Right atrium auricular region (tissue), 2 donors: ENCODE results near the gene AGBL5. TPM values are rescaled to one million over a fixed set of nuclear protein-coding genes. Genes with fewer than 3 reads are reported as not detected.
A peak's percentile ranks its signal among the peaks of the same experiment; 100 is the strongest.

Experiments
- DNase-seq: peaks from one replicate; pipeline ENCODE4 v3.0.0-alpha.2; 2019; ENCODE audit warnings: low spot score
- H3K27ac ChIP-seq, 2 donors: fragments of 200-600 bp; sonication (generic); 1 replicate in 1 of 2; 2 replicates in 1 of 2; pipeline ENCODE4 v1.5.1; 2016 to 2019
- H3K27me3 ChIP-seq, 2 donors: fragments of 200-600 bp; sonication (generic); one replicate each; pipeline versions ENCODE4 v1.5.1 to v1.6.0; 2017 to 2019
- H3K36me3 ChIP-seq: fragments of 200-600 bp; sonication (generic); one replicate; pipeline ENCODE4 v1.5.1; 2016
- H3K4me1 ChIP-seq, 2 donors: fragments of 200-600 bp; sonication (generic); one replicate each; pipeline versions ENCODE4 v1.5.1 to v1.6.0; 2017 to 2019
- H3K4me3 ChIP-seq, 2 donors: fragments of 200-600 bp; sonication (generic); 1 replicate in 1 of 2; 2 replicates in 1 of 2; pipeline ENCODE4 v1.5.1; 2017 to 2019; ENCODE audit warnings: mild to moderate bottlenecking in 1 of 2, moderate library complexity in 1 of 2
- H3K9me3 ChIP-seq, 2 donors: fragments of 200-600 bp; sonication (generic); one replicate each; pipeline ENCODE4 v1.5.1; 2019
- CTCF ChIP-seq, 2 donors: fragments of 200-600 bp; sonication (generic); IDR thresholded peaks; one replicate each; pipeline ENCODE4 v1.5.1; 2019; ENCODE audit warnings: antibody characterized with exemption in 2 of 2
- total RNA-seq, 2 donors: library from RNA; depleted of rRNA; stranded (reverse); fragments of >200 nt; gene quantifications; one replicate each; pipeline ENCODE4 v1.1.0, GENCODE V29; 2016

AGBL5 gene
- total RNA-seq, 2 donors from 2014 or later = 8.1 to 9.3 TPM

DNA sequence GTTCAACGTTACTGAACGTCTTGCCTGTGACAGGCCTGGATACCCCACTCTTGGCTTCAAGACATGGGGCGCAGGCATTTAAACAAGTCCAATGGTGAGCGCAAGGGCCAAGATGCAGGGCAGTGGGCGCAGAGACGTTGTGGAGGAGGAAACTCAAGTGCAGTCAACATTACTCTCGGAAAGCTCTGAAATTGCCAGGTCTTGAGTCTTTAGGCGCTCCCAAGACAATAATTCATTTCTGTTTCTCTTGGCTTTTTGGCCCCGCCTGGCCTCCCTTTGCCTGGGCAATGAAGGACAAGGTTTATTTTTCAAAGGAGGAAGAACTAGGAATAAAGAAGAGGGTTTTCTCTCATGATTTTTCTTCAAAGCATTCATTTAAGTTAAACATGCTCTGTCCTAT lies 32.0 kb upstream of the AGBL5 start:
- no peak for TF ChIP-seq CTCF (IDR thresholded peaks at IDR 0.05)
- H3K9me3 ChIP-seq = no peaks in the 10 kb centered on the region
- peaks cover 18% of the 10 kb centered on the region for H3K36me3 ChIP-seq
- no peak for DNase-seq
- no peak overlapping the region for H3K4me3 ChIP-seq
- H3K4me1 ChIP-seq = peaks cover 0 to 50% of the 10 kb centered on the region in 2 donors
- H3K27me3 ChIP-seq = no peaks in the 10 kb centered on the region
- H3K27ac ChIP-seq = peak overlapping the region in 1 of 2 donors; percentile 22

DNA sequence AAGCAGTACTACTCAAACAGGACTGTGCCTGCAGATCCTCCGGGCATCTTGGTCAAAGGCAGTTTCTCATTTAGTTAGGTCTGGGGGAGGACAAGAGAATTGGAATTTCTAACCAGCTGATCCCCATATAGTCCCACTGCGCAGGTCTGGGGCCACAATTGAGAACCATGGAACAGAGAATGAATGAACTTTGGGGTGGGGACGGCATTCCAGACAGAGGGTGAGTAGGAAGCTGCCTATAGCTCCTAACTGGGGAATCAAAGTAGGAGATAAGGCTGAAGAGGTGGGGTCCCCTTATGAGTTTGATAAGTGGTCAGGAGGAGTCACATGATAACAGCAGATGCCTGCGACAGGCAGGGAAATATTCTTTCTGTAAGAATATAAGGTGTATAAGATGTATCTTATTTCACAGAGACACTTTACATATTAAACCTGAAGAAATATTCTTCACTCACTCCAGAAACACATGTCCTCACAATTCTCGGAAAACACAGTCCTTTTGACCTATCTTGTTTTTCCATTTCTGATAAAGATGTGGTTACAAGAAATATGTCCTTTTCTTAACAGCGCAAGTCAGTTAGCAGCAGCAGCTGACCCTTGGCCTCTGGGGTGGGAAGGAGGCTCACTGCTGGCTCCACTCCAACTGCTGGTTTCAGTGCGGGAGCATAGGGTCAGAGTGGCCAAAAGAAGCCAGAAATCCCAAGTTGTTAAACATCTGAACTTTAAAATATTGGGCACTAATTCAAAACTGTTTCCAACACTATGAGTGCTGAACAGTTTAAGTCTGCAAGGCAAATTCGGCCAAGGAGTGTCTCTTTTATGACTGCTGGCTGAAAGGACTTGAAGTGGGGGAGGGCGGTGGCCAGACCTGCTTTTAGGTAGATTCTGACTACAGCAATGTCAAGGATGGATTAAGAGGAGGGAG lies 31.3 kb upstream of the AGBL5 start:
- DNase-seq = peak; percentile 62
- Histone ChIP-seq H3K4me3 (no peak overlapping the region), H3K4me1 (peaks cover 0 to 45% of the 10 kb centered on the region in 2 donors), H3K36me3 (peaks cover 24% of the 10 kb centered on the region), H3K9me3 (no peaks in the 10 kb centered on the region), H3K27me3 (no peaks in the 10 kb centered on the region), H3K27ac (peak overlapping the region in 1 of 2 donors; percentile 22)
- TF ChIP-seq CTCF (IDR thresholded peaks at IDR 0.05) = no peak

DNA sequence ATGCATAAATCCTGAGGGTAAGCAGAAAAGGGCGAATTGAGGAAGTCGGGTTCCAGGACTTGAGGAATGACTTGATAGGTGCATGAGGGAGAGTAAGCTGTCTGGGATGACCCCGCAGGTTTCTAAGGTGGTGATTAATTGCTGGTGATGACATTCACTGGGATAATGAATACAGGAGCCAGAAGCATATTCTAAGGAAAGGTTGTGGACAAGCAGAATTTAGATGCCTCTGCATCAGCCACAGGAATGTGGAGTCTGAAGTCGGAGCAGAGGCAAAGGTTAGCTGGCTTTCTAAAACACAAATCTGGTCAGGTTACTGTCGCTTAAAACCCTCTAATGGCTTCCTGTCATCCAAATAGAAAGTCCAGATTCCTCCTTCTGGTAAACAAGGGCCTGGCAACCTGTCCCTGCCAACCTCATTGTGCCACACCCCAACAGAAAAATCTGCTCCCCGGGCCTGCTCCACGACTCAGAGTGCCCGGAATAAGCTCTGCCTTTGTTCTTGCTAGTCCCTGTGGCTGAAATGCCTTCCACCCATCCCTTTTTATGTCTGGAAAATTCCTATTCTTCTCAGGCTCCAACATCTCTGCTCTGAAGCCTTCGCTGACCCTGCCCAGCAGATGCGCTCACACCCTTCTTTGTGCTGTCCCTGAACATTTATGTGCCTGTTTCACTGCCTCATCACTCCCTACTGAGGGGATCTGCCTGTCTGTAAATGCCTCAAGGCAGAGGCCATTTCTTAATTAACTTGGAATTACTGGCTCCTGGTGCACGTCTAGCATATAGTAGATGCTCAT lies 30.0 kb upstream of the AGBL5 start:
- Histone ChIP-seq H3K27ac (no peak overlapping the region), H3K36me3 (peaks cover 32% of the 10 kb centered on the region), H3K4me1 (peaks cover 0 to 35% of the 10 kb centered on the region in 2 donors), H3K9me3 (no peaks in the 10 kb centered on the region), H3K27me3 (no peaks in the 10 kb centered on the region), H3K4me3 (no peak overlapping the region)
- TF ChIP-seq CTCF (IDR thresholded peaks at IDR 0.05) = no peak
- DNase-seq = no peak

DNA sequence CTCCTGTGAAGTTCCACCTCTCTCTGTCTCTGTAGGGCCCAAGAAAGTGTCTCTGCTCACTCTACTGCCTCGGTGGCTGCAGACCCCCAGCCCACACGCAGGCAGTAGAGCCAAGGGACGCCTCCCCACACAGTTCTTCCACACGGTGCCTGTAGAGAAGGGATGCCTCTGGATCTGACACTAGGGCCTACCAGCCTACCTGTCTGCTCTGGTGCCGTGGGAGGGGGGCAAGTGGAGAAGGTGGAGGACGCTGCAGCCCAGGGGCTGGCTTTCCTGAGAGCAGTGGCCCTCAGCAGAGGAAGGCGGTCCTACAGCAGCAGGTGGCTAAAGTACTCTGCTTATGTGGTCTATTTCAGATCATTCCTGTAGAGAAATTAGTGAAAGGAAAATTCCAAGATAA lies 27.7 kb upstream of the AGBL5 start:
- H3K4me3 ChIP-seq = no peak overlapping the region
- H3K9me3 ChIP-seq = no peaks in the 10 kb centered on the region
- peaks cover 41% of the 10 kb centered on the region for H3K36me3 ChIP-seq
- no peak overlapping the region for H3K27ac ChIP-seq
- no peak for DNase-seq
- no peaks in the 10 kb centered on the region for H3K27me3 ChIP-seq
- TF ChIP-seq CTCF (IDR thresholded peaks at IDR 0.05) = no peak
- H3K4me1 ChIP-seq = peaks cover 0 to 18% of the 10 kb centered on the region in 2 donors

GRCh38 chr2:27024188-27024587 lies 27.3 kb upstream of the AGBL5 start:
- DNase-seq = no peak
- TF ChIP-seq CTCF (IDR thresholded peaks at IDR 0.05) = no peak
- Histone ChIP-seq H3K9me3 (no peaks in the 10 kb centered on the region), H3K27me3 (no peaks in the 10 kb centered on the region), H3K27ac (no peak overlapping the region), H3K4me3 (no peak overlapping the region), H3K4me1 (peaks cover 0 to 18% of the 10 kb centered on the region in 2 donors), H3K36me3 (peaks cover 41% of the 10 kb centered on the region)
